ENCODE results near the gene ABI2.
"Not testable (repeated sequence)": the region's sequence is repeated elsewhere in the genome, so short reads cannot be mapped to it uniquely, and the experiment has no call there.

Gene ABI2

DNA sequence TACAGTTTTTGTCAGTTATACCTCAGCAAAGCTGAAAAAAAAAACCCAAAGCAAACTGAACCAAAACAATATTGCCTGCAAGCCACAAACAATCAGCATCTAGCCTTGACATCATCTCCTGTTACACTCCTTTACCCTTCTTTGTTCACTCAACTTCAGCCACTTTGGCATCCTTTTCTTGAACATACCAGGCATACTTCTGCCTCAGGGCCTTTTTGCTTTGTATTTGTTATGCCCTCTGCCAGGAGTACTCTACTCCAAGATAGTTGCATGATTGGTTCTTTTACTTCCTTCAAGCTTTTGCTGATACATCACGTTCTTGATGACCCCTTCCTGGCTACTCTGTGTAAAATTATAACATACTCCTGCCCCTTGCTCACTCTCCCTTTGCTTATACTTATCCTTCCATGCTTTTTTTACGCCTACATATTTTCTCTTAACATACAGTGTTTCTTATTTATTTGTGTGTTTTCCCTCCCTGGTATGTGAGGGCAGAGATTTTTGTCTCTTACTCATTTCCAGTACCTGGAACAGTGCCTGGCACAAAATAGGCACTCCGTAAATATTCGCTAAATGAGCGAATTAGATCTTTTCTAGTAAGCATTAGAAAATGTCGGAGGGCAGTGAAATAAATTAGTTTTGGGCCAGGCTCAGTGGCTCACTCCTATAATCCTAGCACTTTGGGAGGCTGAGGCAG, 12.7 kb downstream of the ABI2 start:
- no peak overlapping the region for H3K27ac Mint-ChIP-seq
- H3K4me1 Mint-ChIP-seq: no peaks in the 10 kb centered on the region
- no peak overlapping the region for H3K4me3 Mint-ChIP-seq
- DNase-seq: no peak
- CTCF ChIA-PET: no interaction called here
- no peaks in the 10 kb centered on the region for H3K27me3 Mint-ChIP-seq
- peaks cover 5% of the 10 kb centered on the region for H3K36me3 Mint-ChIP-seq
- no peaks in the 10 kb centered on the region for H3K9me3 Mint-ChIP-seq

DNA sequence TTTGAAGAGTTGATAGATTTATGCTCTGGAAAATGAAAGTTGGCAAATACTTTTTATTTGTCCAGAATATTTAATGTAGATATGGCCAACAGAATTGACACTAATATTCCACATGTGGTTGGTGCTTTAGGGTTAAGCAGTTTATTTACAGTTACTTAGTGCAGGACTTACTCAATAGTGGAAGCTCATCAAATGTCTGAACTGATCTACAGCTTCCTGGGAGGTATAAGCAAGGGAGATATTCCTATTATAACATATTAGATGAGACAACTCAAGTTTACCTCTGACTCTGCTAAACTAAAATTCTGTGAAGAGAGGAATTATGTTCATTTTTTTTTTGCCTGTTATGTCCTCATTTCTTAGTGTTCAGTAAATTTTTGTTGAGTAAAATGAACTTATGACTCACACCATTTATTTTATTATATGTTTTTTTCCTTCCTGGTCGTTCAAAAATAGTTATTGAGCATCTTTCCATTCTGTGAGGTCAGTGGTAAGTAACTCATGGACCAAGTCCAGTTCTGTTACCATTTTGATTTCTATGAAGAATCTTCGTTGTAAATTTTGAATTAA, 13.6 kb downstream of the ABI2 start:
- CTCF ChIA-PET: no interaction called here
- no peak overlapping the region for H3K4me3 Mint-ChIP-seq
- no peaks in the 10 kb centered on the region for H3K4me1 Mint-ChIP-seq
- H3K27me3 Mint-ChIP-seq: no peaks in the 10 kb centered on the region
- H3K27ac Mint-ChIP-seq: no peak overlapping the region
- H3K9me3 Mint-ChIP-seq: no peaks in the 10 kb centered on the region
- H3K36me3 Mint-ChIP-seq: peaks cover 5% of the 10 kb centered on the region
- no peak for DNase-seq

DNA sequence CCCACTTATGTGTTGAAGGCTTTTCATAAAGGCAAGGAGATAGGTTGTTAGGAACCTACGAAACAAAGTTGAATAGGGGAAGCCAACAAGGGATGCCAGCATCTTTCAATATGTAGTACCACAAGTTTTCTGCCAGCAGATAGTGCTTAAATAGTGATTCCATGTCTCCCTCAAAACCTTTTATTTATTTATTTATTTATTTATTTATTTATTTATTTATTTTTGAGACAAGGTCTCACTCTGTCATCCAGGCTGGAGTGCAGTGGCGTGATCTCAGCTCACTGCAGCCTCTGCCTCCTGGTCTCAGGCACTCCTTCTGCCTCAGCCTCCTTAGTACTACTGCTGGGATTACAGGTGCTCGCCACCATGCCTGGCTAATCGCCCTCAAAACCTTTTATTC, 14.2 kb downstream of the ABI2 start:
- H3K4me3 Mint-ChIP-seq, CTCF ChIA-PET, H3K4me1 Mint-ChIP-seq, H3K27ac Mint-ChIP-seq, H3K36me3 Mint-ChIP-seq, DNase-seq, H3K27me3 Mint-ChIP-seq, H3K9me3 Mint-ChIP-seq: not testable (repeated sequence)

DNA sequence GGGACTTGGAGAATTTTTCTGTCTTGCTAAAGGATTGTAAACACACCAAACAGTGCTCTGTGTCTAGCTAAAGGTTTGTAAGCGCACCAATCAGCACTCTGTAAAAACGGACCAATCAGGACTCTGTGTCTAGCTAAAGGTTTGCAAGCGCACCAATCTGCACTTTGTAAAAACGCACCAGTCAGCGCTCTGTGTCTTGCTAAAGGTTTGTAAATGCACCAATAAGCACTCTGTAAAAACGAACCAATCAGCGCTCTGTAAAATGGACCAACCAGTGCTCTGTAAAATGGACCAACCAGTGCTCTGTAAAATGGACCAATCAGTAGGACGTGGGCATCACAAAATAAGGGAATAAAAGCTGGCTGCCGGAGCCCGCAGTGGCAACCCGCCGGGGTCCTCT, 16.5 kb downstream of the ABI2 start:
- no peak for DNase-seq

DNA sequence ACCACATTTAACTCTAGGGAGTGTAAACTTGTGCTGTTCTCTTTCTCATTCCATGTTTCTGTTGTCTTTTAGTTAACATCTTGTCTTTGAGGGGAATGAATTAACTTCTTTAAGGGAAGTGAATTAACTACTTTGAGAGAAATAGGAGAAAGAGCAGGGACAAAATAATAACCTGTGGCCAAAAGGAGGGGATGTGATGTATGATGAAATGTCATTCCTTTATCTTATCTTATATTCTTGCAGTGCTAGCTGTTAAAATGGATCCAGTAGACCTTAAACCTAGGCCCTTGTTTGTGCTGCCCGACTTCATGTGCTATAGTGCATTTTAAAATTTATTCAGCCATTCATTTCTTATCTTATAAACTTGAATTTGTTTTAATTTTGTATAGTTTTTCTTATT, 18.4 kb downstream of the ABI2 start:
- Mint-ChIP-seq H3K4me3 (no peak overlapping the region), H3K9me3 (no peaks in the 10 kb centered on the region), H3K36me3 (peaks cover 5% of the 10 kb centered on the region), H3K27me3 (no peaks in the 10 kb centered on the region), H3K27ac (no peak overlapping the region), H3K4me1 (no peaks in the 10 kb centered on the region)
- CTCF ChIA-PET: no interaction called here
- no peak for DNase-seq

More for the DNA sequence above, 16.5 kb downstream of the ABI2 start:
- Mint-ChIP-seq H3K4me1 (no peaks in the 10 kb centered on the region), H3K36me3 (peaks cover 5% of the 10 kb centered on the region), H3K27ac (no peak overlapping the region), H3K9me3 (no peaks in the 10 kb centered on the region), H3K27me3 (no peaks in the 10 kb centered on the region), H3K4me3 (no peak overlapping the region)
- CTCF ChIA-PET: no interaction called here

DNA sequence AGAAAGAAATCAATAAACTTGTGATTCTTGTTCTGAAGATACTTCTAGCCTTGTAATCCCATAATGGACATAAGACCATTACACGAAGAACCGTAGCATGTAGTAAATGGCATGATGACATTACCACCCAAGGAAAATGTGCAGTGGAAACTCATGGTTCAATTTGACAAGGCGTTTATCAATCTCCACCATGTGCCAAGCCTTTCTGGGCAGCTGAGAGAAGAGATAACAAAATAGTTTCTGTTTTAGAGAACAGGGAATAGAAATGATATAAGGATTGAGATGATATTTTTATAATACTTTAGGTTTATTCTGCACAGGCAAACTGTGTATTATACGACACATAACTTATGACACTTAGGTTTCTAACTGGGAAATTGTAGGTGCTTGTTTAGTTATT, 19.2 kb downstream of the ABI2 start:
- Mint-ChIP-seq H3K9me3 (no peaks in the 10 kb centered on the region), H3K27ac (no peak overlapping the region), H3K4me3 (no peak overlapping the region), H3K4me1 (no peaks in the 10 kb centered on the region), H3K36me3 (peaks cover 5% of the 10 kb centered on the region), H3K27me3 (no peaks in the 10 kb centered on the region)
- CTCF ChIA-PET: no interaction called here
- DNase-seq: no peak

DNA sequence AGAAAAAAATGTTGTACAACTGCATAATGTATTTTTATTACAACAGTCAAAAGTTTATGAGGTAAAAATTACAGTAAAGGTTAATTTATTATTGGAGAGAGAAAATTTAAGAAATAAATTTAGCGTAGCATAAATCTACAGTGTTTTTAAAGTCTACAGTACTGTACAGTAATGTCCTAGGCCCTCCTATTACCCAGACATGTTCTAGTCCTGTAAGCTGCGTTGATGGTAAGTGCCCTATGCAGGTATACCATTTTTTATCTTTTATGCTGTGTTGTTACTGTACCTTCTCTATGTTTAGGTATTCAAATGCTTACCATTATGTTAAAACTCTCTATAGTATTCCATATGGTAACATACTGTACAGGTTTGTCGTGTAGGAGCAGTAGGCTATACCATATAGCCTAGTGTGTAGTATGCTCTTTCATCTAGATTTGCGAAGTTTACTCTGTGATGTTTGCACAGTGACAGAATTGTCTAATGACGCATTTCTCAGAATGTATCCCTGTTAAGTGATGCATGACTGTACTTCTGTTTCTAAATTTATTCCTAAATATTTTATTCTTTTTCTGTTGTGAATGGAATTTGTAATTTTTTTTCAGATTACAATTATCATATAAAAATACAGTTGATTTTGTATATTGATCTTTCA, 24.5 kb downstream of the ABI2 start:
- Mint-ChIP-seq H3K9me3 (no peaks in the 10 kb centered on the region), H3K27me3 (no peaks in the 10 kb centered on the region), H3K27ac (no peak overlapping the region), H3K36me3 (no peaks in the 10 kb centered on the region), H3K4me3 (no peak overlapping the region), H3K4me1 (no peaks in the 10 kb centered on the region)
- CTCF ChIA-PET: no interaction called here
- DNase-seq: no peak

DNA sequence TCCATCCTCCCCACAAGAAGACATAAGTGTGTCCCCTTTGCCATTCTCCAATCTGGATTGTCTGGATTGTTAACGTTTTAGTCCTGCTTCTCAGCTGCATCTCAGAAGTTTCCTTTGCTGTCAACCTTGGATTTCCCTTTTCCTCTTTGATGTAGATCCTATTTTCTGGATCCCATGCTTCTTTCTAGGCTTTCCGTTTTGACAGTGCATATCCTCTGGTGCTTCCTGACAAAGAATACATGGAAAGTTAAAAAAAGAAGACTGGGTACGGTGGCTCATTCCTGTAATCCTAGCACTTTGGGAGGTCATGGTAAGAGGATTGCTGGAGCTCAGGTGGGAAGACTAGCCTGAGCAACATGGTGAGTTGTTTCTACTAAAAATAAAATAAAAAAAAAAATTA, 26.8 kb downstream of the ABI2 start:
- CTCF ChIA-PET: interaction anchor here (0.5 kb wide), 1 partner anchor 33 kb away, joined by 3 read pairs; no protein-coding TSS in a partner anchor
- H3K27me3 Mint-ChIP-seq: no peaks in the 10 kb centered on the region
- H3K9me3 Mint-ChIP-seq: no peaks in the 10 kb centered on the region
- H3K4me1 Mint-ChIP-seq: no peaks in the 10 kb centered on the region
- DNase-seq: no peak
- H3K36me3 Mint-ChIP-seq: peaks cover 3% of the 10 kb centered on the region
- no peak overlapping the region for H3K27ac Mint-ChIP-seq
- H3K4me3 Mint-ChIP-seq: no peak overlapping the region

DNA sequence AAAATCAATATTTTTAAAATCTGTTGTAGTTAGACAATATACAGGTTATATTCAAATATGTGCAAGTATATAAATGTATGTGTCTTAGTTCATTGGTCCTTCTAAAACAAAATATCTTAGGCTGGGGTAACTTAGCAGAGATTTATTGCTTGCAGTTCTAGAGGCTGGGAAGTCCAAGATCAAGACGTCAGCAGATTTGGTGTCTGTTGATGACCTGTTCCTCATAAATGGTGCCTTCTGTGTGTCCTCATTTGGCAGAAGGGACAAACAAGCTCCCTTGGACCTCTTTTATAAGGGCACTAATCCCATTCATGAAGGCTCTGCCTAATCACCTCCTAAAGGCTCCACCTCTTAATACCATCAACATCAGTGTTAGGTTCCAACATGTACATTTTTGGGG, 31.3 kb downstream of the ABI2 start:
- no peaks in the 10 kb centered on the region for H3K27me3 Mint-ChIP-seq
- no peak overlapping the region for H3K4me3 Mint-ChIP-seq
- DNase-seq: no peak
- peaks cover 3% of the 10 kb centered on the region for H3K36me3 Mint-ChIP-seq
- H3K4me1 Mint-ChIP-seq: no peaks in the 10 kb centered on the region
- H3K27ac Mint-ChIP-seq: no peak overlapping the region
- CTCF ChIA-PET: no interaction called here
- no peaks in the 10 kb centered on the region for H3K9me3 Mint-ChIP-seq

DNA sequence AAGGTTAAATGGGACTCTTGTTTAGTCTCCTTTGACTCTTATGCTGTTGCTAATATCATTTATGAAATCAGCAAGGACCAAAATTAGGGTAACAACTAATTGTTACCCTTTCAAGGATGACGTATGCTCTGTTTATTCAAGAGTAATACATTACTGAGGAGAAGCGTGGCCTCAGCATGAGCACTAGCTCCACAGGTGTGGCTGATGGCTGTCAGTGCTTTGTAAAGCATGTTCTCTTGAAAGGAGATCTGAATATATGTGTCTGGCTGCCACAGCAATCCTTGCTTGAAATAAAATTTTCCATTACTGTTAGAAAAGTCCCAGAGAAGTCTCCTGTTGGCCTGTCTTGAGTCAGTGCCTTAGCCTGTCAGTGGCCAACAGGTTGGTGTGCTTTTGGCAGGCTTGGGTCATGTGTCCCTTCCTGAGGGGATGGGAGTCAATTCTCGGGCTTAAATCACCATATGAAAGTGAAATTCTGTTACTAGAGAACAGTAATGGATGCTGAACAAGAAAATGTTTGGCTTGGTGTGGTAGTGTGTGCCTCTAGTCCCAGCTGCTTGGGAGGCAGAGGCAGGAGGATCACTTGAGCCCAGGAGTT, 32.7 kb downstream of the ABI2 start:
- no peak overlapping the region for H3K4me3 Mint-ChIP-seq
- H3K27me3 Mint-ChIP-seq: no peaks in the 10 kb centered on the region
- no peak overlapping the region for H3K27ac Mint-ChIP-seq
- no peaks in the 10 kb centered on the region for H3K4me1 Mint-ChIP-seq
- H3K36me3 Mint-ChIP-seq: peaks cover 3% of the 10 kb centered on the region
- CTCF ChIA-PET: no interaction called here
- H3K9me3 Mint-ChIP-seq: no peaks in the 10 kb centered on the region
- DNase-seq: no peak

DNA sequence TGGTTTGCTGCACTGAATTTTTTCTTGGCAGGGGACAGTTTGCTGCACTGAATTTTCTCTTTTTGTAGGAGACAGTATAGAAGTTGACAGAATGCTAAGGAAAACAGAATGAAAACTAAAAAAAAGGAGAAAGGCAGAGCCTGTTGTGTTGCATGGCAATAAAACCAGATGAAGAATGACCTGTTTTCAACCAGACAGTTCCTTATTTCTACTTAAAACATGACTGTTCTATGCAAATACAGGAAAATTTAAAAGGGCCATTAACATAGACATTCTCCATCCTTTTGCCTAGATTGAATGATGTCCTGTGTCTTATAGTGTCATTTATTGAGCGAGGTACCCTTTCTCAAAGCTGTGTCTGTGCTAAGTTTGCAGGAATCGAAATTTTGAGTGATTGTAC, 33.3 kb downstream of the ABI2 start:
- Mint-ChIP-seq H3K27me3 (no peaks in the 10 kb centered on the region), H3K9me3 (no peaks in the 10 kb centered on the region), H3K27ac (no peak overlapping the region), H3K36me3 (peaks cover 3% of the 10 kb centered on the region), H3K4me1 (no peaks in the 10 kb centered on the region), H3K4me3 (no peak overlapping the region)
- DNase-seq: no peak
- CTCF ChIA-PET: no interaction called here

DNA sequence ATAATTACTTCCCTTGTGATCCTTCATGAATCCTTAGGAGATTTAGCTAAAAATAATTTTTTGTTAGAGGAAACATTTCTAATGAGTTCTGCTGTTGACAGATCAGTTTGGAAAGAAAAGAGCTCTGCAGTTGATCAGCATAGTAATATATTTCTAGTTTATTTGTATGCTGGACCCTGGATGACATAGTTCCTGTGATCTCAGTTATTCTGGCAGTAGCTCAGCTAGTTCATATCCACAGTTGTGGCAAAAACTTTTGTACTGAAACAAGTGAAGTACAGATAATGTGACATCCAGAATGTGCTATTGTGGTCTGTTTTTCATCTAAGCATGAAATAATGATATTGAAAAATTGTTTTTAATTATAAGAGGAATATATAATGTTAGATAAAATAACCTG, 33.7 kb downstream of the ABI2 start:
- H3K27ac Mint-ChIP-seq: no peak overlapping the region
- H3K4me3 Mint-ChIP-seq: no peak overlapping the region
- no peaks in the 10 kb centered on the region for H3K9me3 Mint-ChIP-seq
- H3K36me3 Mint-ChIP-seq: peaks cover 3% of the 10 kb centered on the region
- no peak for DNase-seq
- H3K4me1 Mint-ChIP-seq: no peaks in the 10 kb centered on the region
- H3K27me3 Mint-ChIP-seq: no peaks in the 10 kb centered on the region
- CTCF ChIA-PET: no interaction called here

DNA sequence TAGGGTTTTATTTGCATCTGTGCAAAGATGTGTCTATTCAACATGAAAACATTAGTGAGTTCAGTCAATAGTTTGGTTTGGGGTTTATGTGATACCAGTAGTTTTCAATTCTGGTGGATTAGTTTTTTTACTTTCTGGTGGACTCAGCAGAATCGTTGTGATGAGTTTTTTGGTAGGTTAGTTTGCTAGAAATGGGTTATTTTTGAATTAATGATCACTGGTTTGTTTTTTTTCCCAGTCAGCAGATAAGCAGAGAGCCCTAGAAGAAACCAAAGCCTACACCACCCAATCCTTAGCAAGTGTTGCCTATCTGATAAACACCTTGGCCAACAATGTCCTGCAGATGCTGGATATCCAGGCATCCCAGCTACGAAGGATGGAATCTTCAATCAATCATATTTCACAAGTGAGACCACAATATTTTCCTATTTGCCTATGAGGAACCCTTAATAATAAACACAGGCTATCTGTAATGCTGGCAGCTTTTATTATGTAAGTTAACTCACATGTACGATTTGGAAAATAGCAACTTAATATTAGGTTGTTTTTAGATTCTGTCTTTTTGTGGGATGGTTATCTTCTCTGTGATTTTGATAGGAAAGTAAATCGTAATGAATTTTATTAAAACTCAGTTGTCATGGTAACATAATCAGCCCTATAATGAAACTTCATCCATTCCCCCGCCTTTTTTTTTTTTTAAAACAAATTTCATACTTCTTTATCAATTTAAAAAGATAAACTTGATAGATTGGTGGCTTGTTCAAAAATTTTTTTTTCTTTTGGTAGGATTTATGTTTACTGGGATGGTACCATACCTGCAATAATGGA, 38.7 kb downstream of the ABI2 start:
- Mint-ChIP-seq H3K9me3 (no peaks in the 10 kb centered on the region), H3K4me1 (no peaks in the 10 kb centered on the region), H3K27ac (no peak overlapping the region), H3K4me3 (no peak overlapping the region), H3K36me3 (peaks cover 1% of the 10 kb centered on the region), H3K27me3 (no peaks in the 10 kb centered on the region)
- no peak for DNase-seq
- CTCF ChIA-PET: no interaction called here

DNA sequence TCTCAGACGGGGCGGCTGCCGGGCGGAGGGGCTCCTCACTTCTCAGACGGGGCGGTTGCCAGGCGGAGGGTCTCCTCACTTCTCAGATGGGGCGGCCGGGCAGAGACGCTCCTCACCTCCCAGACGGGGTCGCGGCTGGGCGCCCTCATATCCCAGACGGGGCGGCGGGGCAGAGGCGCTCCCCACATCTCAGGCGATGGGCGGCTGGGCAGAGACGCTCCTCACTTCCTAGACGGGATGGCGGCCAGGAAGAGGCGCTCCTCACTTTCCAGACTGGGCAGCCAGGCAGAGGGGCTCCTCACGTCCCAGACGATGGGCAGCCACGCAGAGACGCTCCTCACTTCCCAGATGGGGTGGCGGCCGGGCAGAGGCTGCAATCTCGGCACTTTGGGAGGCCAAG, 44.5 kb downstream of the ABI2 start:
- H3K9me3 Mint-ChIP-seq, H3K36me3 Mint-ChIP-seq, DNase-seq, H3K27me3 Mint-ChIP-seq, H3K27ac Mint-ChIP-seq, H3K4me1 Mint-ChIP-seq, H3K4me3 Mint-ChIP-seq, CTCF ChIA-PET: not testable (repeated sequence)

Measured in activated naive CD4-positive, alpha-beta T cell treated with anti-CD3 and anti-CD28 coated beads, Interleukin-2, amount 10 ng/mL, durations not matched to agents 7 days and 5 days (primary cell).